AG08396 (cell line): Measurements from ENCODE around the gene SNX15.

Source experiments
- DNase-seq: peaks from one replicate; pipeline ENCODE4 v3.0.0; 2012; ENCODE audit warnings: low spot score, mixed read lengths

SNX15 gene

GRCh38 chr11:65084598-65085375, 57.5 kb downstream of the SNX15 start:
- DNase-seq, result no peak

- DNase-seq, result no peak
Measured at GRCh38 chr11:65085446-65085845, 58.2 kb downstream of the SNX15 start.

- DNase-seq, result no peak
Measured at GRCh38 chr11:65086809-65087208, 59.6 kb downstream of the SNX15 start.

GRCh38 chr11:65087216-65087615, 60.0 kb downstream of the SNX15 start:
- DNase-seq, result no peak

- DNase-seq, result no peak
Measured at GRCh38 chr11:65087827-65088226, 60.6 kb downstream of the SNX15 start.

GRCh38 chr11:65089621-65090020, 62.4 kb downstream of the SNX15 start:
- DNase-seq, result no peak
